G401 (cell line): ENCODE measurements around the gene KCNJ16. TPM values are rescaled to one million over a fixed set of nuclear protein-coding genes. Genes with fewer than 3 reads are reported as not detected.
"Not testable (repeated sequence)": the region's sequence is repeated elsewhere in the genome, so short reads cannot be mapped to it uniquely, and the experiment has no call there.

Experiments
- DNase-seq: peaks from one replicate; pipeline ENCODE4 v3.0.0-alpha.2; 2015; ENCODE audit warnings: low spot score
- in situ Hi-C: cut with HindIII; loops from 2 replicates; pipeline ENCODE4 v1.10.0; 2016; ENCODE audit warnings: low sequenced_read_pairs, mixed read lengths
- total RNA-seq: library from RNA; depleted of rRNA; stranded (reverse); fragments of >200 nt; shearing (Covaris generic); gene quantifications from 2 replicates; pipeline ENCODE4 v1.2.3, GENCODE V29; 2014; rRNA removed

KCNJ16 gene
- total RNA-seq = 16.6 and 16.8 TPM in 2 replicates

- no peak for DNase-seq
- in situ Hi-C loops = no loop called here
Measured at GRCh38 chr17:70074956-70075355, at the start of gene KCNJ16. Gene KCNJ16 (plus strand): TSS chr17:70075225. CDS start chr17:70132088, 56,863 bp downstream.

- in situ Hi-C loops = no loop called here
- DNase-seq = no peak
Measured at GRCh38 chr17:70028397-70028796, 46.6 kb upstream of the KCNJ16 start.

GRCh38 chr17:70028978-70029767 lies 45.9 kb upstream of the KCNJ16 start:
- in situ Hi-C loops = no loop called here
- DNase-seq = no peak

- no peak for DNase-seq
- in situ Hi-C loops = no loop called here
Measured at GRCh38 chr17:70030371-70030770, 44.7 kb upstream of the KCNJ16 start.

- DNase-seq = no peak
- in situ Hi-C loops = no loop called here
Measured at GRCh38 chr17:70031341-70031740, 43.7 kb upstream of the KCNJ16 start.

GRCh38 chr17:70033165-70033564 lies 41.9 kb upstream of the KCNJ16 start:
- in situ Hi-C loops = no loop called here
- DNase-seq = no peak

GRCh38 chr17:70034158-70034557 lies 40.9 kb upstream of the KCNJ16 start:
- in situ Hi-C loops = no loop called here

GRCh38 chr17:70037498-70037897 lies 37.5 kb upstream of the KCNJ16 start:
- in situ Hi-C loops = no loop called here
- no peak for DNase-seq

More at GRCh38 chr17:70034158-70034557, 40.9 kb upstream of the KCNJ16 start:
- no peak for DNase-seq

- DNase-seq = no peak
- in situ Hi-C loops = no loop called here
Measured at GRCh38 chr17:70040336-70040735, 34.7 kb upstream of the KCNJ16 start.

- in situ Hi-C loops = no loop called here
Measured at GRCh38 chr17:70041061-70041460, 34.0 kb upstream of the KCNJ16 start.

GRCh38 chr17:70041540-70041939 lies 33.5 kb upstream of the KCNJ16 start:
- in situ Hi-C loops = no loop called here
- DNase-seq = no peak

More at GRCh38 chr17:70041061-70041460, 34.0 kb upstream of the KCNJ16 start:
- DNase-seq = no peak

GRCh38 chr17:70045780-70046179 lies 29.2 kb upstream of the KCNJ16 start:
- DNase-seq, in situ Hi-C loops: not testable (repeated sequence)

GRCh38 chr17:70047619-70048419 lies 27.2 kb upstream of the KCNJ16 start:
- no peak for DNase-seq
- in situ Hi-C loops = no loop called here

GRCh38 chr17:70049801-70050591 lies 25.0 kb upstream of the KCNJ16 start:
- DNase-seq = no peak
- in situ Hi-C loops = no loop called here

- no peak for DNase-seq
- in situ Hi-C loops = no loop called here
Measured at GRCh38 chr17:70050931-70051330, 24.1 kb upstream of the KCNJ16 start.

GRCh38 chr17:70053241-70054234 lies 21.5 kb upstream of the KCNJ16 start:
- in situ Hi-C loops = no loop called here
- DNase-seq = peak; percentile 54

- in situ Hi-C loops = no loop called here
Measured at GRCh38 chr17:70055000-70055399, 20.0 kb upstream of the KCNJ16 start.

GRCh38 chr17:70059071-70059470 lies 16.0 kb upstream of the KCNJ16 start:
- in situ Hi-C loops = no loop called here
- DNase-seq = peak; percentile 69

More at GRCh38 chr17:70055000-70055399, 20.0 kb upstream of the KCNJ16 start:
- no peak for DNase-seq
